ENCODE data around the gene PIK3AP1. TPM values are rescaled to one million over a fixed set of nuclear protein-coding genes. Genes with fewer than 3 reads are reported as not detected.
A peak's percentile ranks its signal among the peaks of the same experiment; 100 is the strongest.

Gene PIK3AP1
- total and polyA plus RNA-seq, 2 of the 13 experiments (the other 11 are each of a cell fraction or from before 2014, with no cell fraction given): 3.6 to 13.8 TPM

- ATAC-seq: no peak
- no TSS peak for BruUV-seq (replicated peaks)
- no peaks in the 10 kb centered on the region for H4K20me1 ChIP-seq (ENCODE audit: insufficient read depth, low read length)
- FAIRE-seq: no peak
- no peak overlapping the region for H3K27ac ChIP-seq (ENCODE audit: extremely low read length, insufficient read depth, low read length)
- no peak overlapping the region for H2AFZ ChIP-seq (ENCODE audit: low read length)
- H3K4me2 ChIP-seq (ENCODE audit: low read depth, low read length): no peak overlapping the region
- no peaks in the 10 kb centered on the region for H3K9me3 ChIP-seq (ENCODE audit: low read length)
- H3K36me3 ChIP-seq (replicated peaks in 1 of 2; ENCODE audit: control insufficient read depth in 1 of 2, insufficient read depth in 2 of 2, low read length in 2 of 2): no peaks in the 10 kb centered on the region; a peak in 2 of 5 replicates
- peaks cover 28% of the 10 kb centered on the region for H3K4me1 ChIP-seq (ENCODE audit: insufficient read depth, low read length)
- intact Hi-C loops (cut with micrococcal nuclease; ENCODE audit: unreplicated experiment): no loop called here
- no peaks in the 10 kb centered on the region for H3K27me3 ChIP-seq (ENCODE audit: control insufficient read depth in 1 of 2, insufficient read depth in 2 of 2, low read length in 2 of 2)
- H3K9ac ChIP-seq (ENCODE audit: insufficient read depth, low read depth, low read length): no peak overlapping the region
- H3K79me2 ChIP-seq (ENCODE audit: insufficient read depth, low read length): no peaks in the 10 kb centered on the region
- no peak overlapping the region for H3K4me3 ChIP-seq (replicated peaks in 1 of 3; ENCODE audit: insufficient read depth in 1 of 3, low read depth in 2 of 3, low read length in 3 of 3)
- ChIA-PET CTCF (ENCODE audit: low intra/inter-chr PET ratio, low total read pairs) (no interaction called here), POLR2A (no interaction called here)
- DNase-seq (ENCODE audit: low spot score): no peak
- in situ Hi-C loops (cut with HindIII; ENCODE audit: extremely low pct_ligation_motif_present, low pct_unique_long_range_greater_than_20kb): no loop called here
- WGBS (ENCODE audit: low lambda C conversion rate): 85% methylated on average over 7 of the region's 7 CpGs
- no peak for TF ChIP-seq ZNF292 (CRISPR knock-in tag; IDR thresholded peaks at IDR 0.05; ENCODE audit: borderline replicate concordance, low read depth)
- TF ChIP-seq ZNF431 (CRISPR knock-in tag; IDR thresholded peaks at IDR 0.05; ENCODE audit: borderline replicate concordance, low read depth): 0 out of 2 replicates have a peak, but pooled peaks have one; percentile 40
Measured at GRCh38 chr10:96655461-96656197, 64.7 kb downstream of the PIK3AP1 start.

GRCh38 chr10:96651998-96652431 lies 68.3 kb downstream of the PIK3AP1 start:
- no peak for DNase-seq (ENCODE audit: low spot score)
- no peaks in the 10 kb centered on the region for H3K79me2 ChIP-seq (ENCODE audit: insufficient read depth, low read length)
- no peaks in the 10 kb centered on the region; a peak in 1 of 5 replicates for H3K27me3 ChIP-seq (ENCODE audit: control insufficient read depth in 1 of 2, insufficient read depth in 2 of 2, low read length in 2 of 2)
- peaks cover 19% of the 10 kb centered on the region for H3K4me1 ChIP-seq (ENCODE audit: insufficient read depth, low read length)
- intact Hi-C loops (cut with micrococcal nuclease; ENCODE audit: unreplicated experiment) (no loop called here), in situ Hi-C loops (cut with HindIII; ENCODE audit: extremely low pct_ligation_motif_present, low pct_unique_long_range_greater_than_20kb) (no loop called here)
- no peak for TF ChIP-seq ZNF281 (CRISPR knock-in tag; IDR thresholded peaks at IDR 0.05; ENCODE audit: borderline replicate concordance)
- TF ChIP-seq YY1 (IDR thresholded peaks at IDR 0.05; ENCODE audit: insufficient read depth, insufficient replicate concordance, low read depth, low read length): no peak
- TF ChIP-seq ZNF773 (CRISPR knock-in tag; IDR thresholded peaks at IDR 0.05; ENCODE audit: borderline replicate concordance): no peak
- ChIA-PET POLR2A (no interaction called here), CTCF (ENCODE audit: low intra/inter-chr PET ratio, low total read pairs) (no interaction called here)
- H3K36me3 ChIP-seq (replicated peaks in 1 of 2; ENCODE audit: control insufficient read depth in 1 of 2, insufficient read depth in 2 of 2, low read length in 2 of 2): peaks cover 1 to 5% of the 10 kb centered on the region in 2 experiments; a peak in 3 of 5 replicates
- 97% methylated on average over 8 of the region's 8 CpGs for WGBS (ENCODE audit: low lambda C conversion rate)
- H4K20me1 ChIP-seq (ENCODE audit: insufficient read depth, low read length): no peaks in the 10 kb centered on the region
- FAIRE-seq: no peak
- no peak overlapping the region for H3K4me2 ChIP-seq (ENCODE audit: low read depth, low read length)
- no peak overlapping the region for H2AFZ ChIP-seq (ENCODE audit: low read length)
- no peak overlapping the region for H3K9ac ChIP-seq (ENCODE audit: insufficient read depth, low read depth, low read length)
- H3K4me3 ChIP-seq (replicated peaks in 1 of 3; ENCODE audit: insufficient read depth in 1 of 3, low read depth in 2 of 3, low read length in 3 of 3): no peak overlapping the region
- BruUV-seq (replicated peaks): no TSS peak
- H3K9me3 ChIP-seq (ENCODE audit: low read length): no peaks in the 10 kb centered on the region
- ATAC-seq: no peak
- H3K27ac ChIP-seq (ENCODE audit: extremely low read length, insufficient read depth, low read length): no peak overlapping the region
